Measurements from ENCODE around the gene CYP2A7. TPM values are rescaled to one million over a fixed set of nuclear protein-coding genes. Genes with fewer than 3 reads are reported as not detected.
"Not testable (repeated sequence)": the region's sequence is repeated elsewhere in the genome, so short reads cannot be mapped to it uniquely, and the experiment has no call there.

Gene CYP2A7
- total RNA-seq, 1 donor from 2014 or later: not detected

- Mint-ChIP-seq H3K9me3 (ENCODE audit: unreplicated experiment) (no peaks in the 10 kb centered on the region), H3K36me3 (ENCODE audit: low read depth, unreplicated experiment) (no peaks in the 10 kb centered on the region), H3K27me3 (ENCODE audit: unreplicated experiment) (no peaks in the 10 kb centered on the region), H3K4me3 (ENCODE audit: unreplicated experiment) (no peak overlapping the region), H3K27ac (ENCODE audit: unreplicated experiment) (no peak overlapping the region), H3K4me1 (ENCODE audit: unreplicated experiment) (no peaks in the 10 kb centered on the region)
- no peak for TF ChIP-seq CTCF (IDR thresholded peaks at IDR 0.05; ENCODE audit: unreplicated experiment)
- no peak for DNase-seq (ENCODE audit: low spot score)
Measured at GRCh38 chr19:40858109-40858508, 23.9 kb downstream of the CYP2A7 start.

GRCh38 chr19:40852467-40853152 is 29.4 kb downstream of the CYP2A7 start:
- not testable (repeated sequence) for DNase-seq (ENCODE audit: low spot score); H3K36me3 Mint-ChIP-seq (ENCODE audit: low read depth, unreplicated experiment); H3K27ac Mint-ChIP-seq (ENCODE audit: unreplicated experiment); H3K4me1 Mint-ChIP-seq (ENCODE audit: unreplicated experiment); H3K9me3 Mint-ChIP-seq (ENCODE audit: unreplicated experiment); H3K4me3 Mint-ChIP-seq (ENCODE audit: unreplicated experiment)
- peaks cover 11% of the 10 kb centered on the region for H3K27me3 Mint-ChIP-seq (ENCODE audit: unreplicated experiment)

GRCh38 chr19:40850277-40850676 is 31.8 kb downstream of the CYP2A7 start, which contains the start of gene CYP2A6:
TSS of gene CYP2A6 (minus strand) at chr19:40850447. CDS start at chr19:40850426, 21 bp downstream.
- H3K36me3 Mint-ChIP-seq (ENCODE audit: low read depth, unreplicated experiment); H3K27ac Mint-ChIP-seq (ENCODE audit: unreplicated experiment); H3K4me1 Mint-ChIP-seq (ENCODE audit: unreplicated experiment); H3K4me3 Mint-ChIP-seq (ENCODE audit: unreplicated experiment); DNase-seq (ENCODE audit: low spot score); H3K9me3 Mint-ChIP-seq (ENCODE audit: unreplicated experiment): not testable (repeated sequence)
- H3K27me3 Mint-ChIP-seq (ENCODE audit: unreplicated experiment): peaks cover 20% of the 10 kb centered on the region

- peaks cover 21% of the 10 kb centered on the region for H3K27me3 Mint-ChIP-seq (ENCODE audit: unreplicated experiment)
- not testable (repeated sequence) for H3K36me3 Mint-ChIP-seq (ENCODE audit: low read depth, unreplicated experiment); H3K4me3 Mint-ChIP-seq (ENCODE audit: unreplicated experiment); DNase-seq (ENCODE audit: low spot score); H3K9me3 Mint-ChIP-seq (ENCODE audit: unreplicated experiment); H3K27ac Mint-ChIP-seq (ENCODE audit: unreplicated experiment); H3K4me1 Mint-ChIP-seq (ENCODE audit: unreplicated experiment)
Measured at GRCh38 chr19:40846722-40847121, 35.3 kb downstream of the CYP2A7 start.

- not testable (repeated sequence) for H3K27ac Mint-ChIP-seq (ENCODE audit: unreplicated experiment); H3K4me1 Mint-ChIP-seq (ENCODE audit: unreplicated experiment); DNase-seq (ENCODE audit: low spot score); H3K36me3 Mint-ChIP-seq (ENCODE audit: low read depth, unreplicated experiment); H3K9me3 Mint-ChIP-seq (ENCODE audit: unreplicated experiment); H3K4me3 Mint-ChIP-seq (ENCODE audit: unreplicated experiment)
- peaks cover 14% of the 10 kb centered on the region for H3K27me3 Mint-ChIP-seq (ENCODE audit: unreplicated experiment)
Measured at GRCh38 chr19:40843653-40844052, 38.4 kb downstream of the CYP2A7 start.

GRCh38 chr19:40842997-40843652 is 38.9 kb downstream of the CYP2A7 start:
- H3K4me3 Mint-ChIP-seq (ENCODE audit: unreplicated experiment): not testable (repeated sequence)

GRCh38 chr19:40842012-40842411 is 40.0 kb downstream of the CYP2A7 start:
- H3K27me3 Mint-ChIP-seq (ENCODE audit: unreplicated experiment): not testable (repeated sequence)

More at GRCh38 chr19:40842997-40843652, 38.9 kb downstream of the CYP2A7 start:
- not testable (repeated sequence) for H3K4me1 Mint-ChIP-seq (ENCODE audit: unreplicated experiment); DNase-seq (ENCODE audit: low spot score); H3K36me3 Mint-ChIP-seq (ENCODE audit: low read depth, unreplicated experiment); H3K27ac Mint-ChIP-seq (ENCODE audit: unreplicated experiment); H3K9me3 Mint-ChIP-seq (ENCODE audit: unreplicated experiment)
- peaks cover 13% of the 10 kb centered on the region for H3K27me3 Mint-ChIP-seq (ENCODE audit: unreplicated experiment)

GRCh38 chr19:40838477-40838876 is 43.6 kb downstream of the CYP2A7 start:
- not testable (repeated sequence) for H3K36me3 Mint-ChIP-seq (ENCODE audit: low read depth, unreplicated experiment); DNase-seq (ENCODE audit: low spot score); H3K9me3 Mint-ChIP-seq (ENCODE audit: unreplicated experiment); H3K27me3 Mint-ChIP-seq (ENCODE audit: unreplicated experiment); H3K4me3 Mint-ChIP-seq (ENCODE audit: unreplicated experiment); H3K4me1 Mint-ChIP-seq (ENCODE audit: unreplicated experiment); H3K27ac Mint-ChIP-seq (ENCODE audit: unreplicated experiment)

More at GRCh38 chr19:40842012-40842411, 40.0 kb downstream of the CYP2A7 start:
- not testable (repeated sequence) for DNase-seq (ENCODE audit: low spot score); H3K27ac Mint-ChIP-seq (ENCODE audit: unreplicated experiment); H3K36me3 Mint-ChIP-seq (ENCODE audit: low read depth, unreplicated experiment); H3K4me1 Mint-ChIP-seq (ENCODE audit: unreplicated experiment); H3K4me3 Mint-ChIP-seq (ENCODE audit: unreplicated experiment); H3K9me3 Mint-ChIP-seq (ENCODE audit: unreplicated experiment)

Data from endothelial cell (in vitro differentiated cells).